ENCODE measurements around the gene WWOX.

DNA sequence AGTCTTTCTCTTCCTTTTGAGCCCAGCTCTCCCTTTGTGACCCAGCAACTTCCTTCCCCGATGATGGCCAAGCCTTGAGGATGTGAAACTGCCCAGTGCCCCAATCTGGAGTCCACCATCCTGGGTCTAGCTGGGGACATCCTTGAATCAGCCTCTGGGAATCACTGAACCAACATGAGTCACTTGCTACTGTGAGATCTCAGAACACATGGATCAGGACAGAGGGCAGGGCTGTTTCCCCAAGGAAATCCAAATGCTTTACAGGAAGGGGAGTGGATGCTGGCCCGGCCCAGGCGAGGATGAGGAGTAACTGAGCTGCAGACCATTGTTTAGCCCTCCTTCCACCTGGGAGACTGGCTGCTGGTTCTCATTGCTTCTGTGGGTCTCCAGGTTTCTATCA, 547.6 kb downstream of the WWOX start:
- TF ChIP-seq, protein P1, sequence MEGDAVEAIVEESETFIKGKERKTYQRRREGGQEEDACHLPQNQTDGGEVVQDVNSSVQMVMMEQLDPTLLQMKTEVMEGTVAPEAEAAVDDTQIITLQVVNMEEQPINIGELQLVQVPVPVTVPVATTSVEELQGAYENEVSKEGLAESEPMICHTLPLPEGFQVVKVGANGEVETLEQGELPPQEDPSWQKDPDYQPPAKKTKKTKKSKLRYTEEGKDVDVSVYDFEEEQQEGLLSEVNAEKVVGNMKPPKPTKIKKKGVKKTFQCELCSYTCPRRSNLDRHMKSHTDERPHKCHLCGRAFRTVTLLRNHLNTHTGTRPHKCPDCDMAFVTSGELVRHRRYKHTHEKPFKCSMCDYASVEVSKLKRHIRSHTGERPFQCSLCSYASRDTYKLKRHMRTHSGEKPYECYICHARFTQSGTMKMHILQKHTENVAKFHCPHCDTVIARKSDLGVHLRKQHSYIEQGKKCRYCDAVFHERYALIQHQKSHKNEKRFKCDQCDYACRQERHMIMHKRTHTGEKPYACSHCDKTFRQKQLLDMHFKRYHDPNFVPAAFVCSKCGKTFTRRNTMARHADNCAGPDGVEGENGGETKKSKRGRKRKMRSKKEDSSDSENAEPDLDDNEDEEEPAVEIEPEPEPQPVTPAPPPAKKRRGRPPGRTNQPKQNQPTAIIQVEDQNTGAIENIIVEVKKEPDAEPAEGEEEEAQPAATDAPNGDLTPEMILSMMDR (conservative IDR thresholded peaks at IDR 0.05; ENCODE audit: low read depth, low read length), result no peak
- no peak for TF ChIP-seq EZH2 (IDR thresholded peaks at IDR 0.05; ENCODE audit: borderline replicate concordance, low read depth, low read length, poor library complexity, severe bottlenecking)

All from A673 (cell line).